Umbilical cord (tissue), 2 donors: ENCODE data around the gene HOXD12. TPM values are rescaled to one million over a fixed set of nuclear protein-coding genes. Genes with fewer than 3 reads are reported as not detected.

Experiments used
- DNase-seq: peaks from one replicate; pipeline ENCODE4 v3.0.0-alpha.2; 2015; ENCODE audit warnings: low spot score
- total RNA-seq: library from RNA; depleted of rRNA; stranded (reverse); fragments of >200 nt; gene quantifications from one replicate; pipeline ENCODE4 v1.2.3, GENCODE V29; 2014; ENCODE audit warnings: low replicate concordance; ENCODE audit not compliant: insufficient read depth

Gene HOXD12
- total RNA-seq, 1 donor from 2014 or later, result 1.9 TPM

- DNase-seq, result no peak
Observed at GRCh38 chr2:176130957-176131847, 31.6 kb downstream of the HOXD12 start.

- no peak for DNase-seq
Observed at GRCh38 chr2:176131848-176132158, 32.2 kb downstream of the HOXD12 start.

GRCh38 chr2:176132205-176133171 is 32.9 kb downstream of the HOXD12 start:
- peak; percentile 61 for DNase-seq

GRCh38 chr2:176133389-176133788 is 33.8 kb downstream of the HOXD12 start:
- DNase-seq, result peak; percentile 55

GRCh38 chr2:176134035-176134434 is 34.4 kb downstream of the HOXD12 start:
- no peak for DNase-seq

- DNase-seq, result no peak
Observed at GRCh38 chr2:176135035-176135440, 35.4 kb downstream of the HOXD12 start.

- peak; percentile 45 for DNase-seq
Observed at GRCh38 chr2:176136374-176137251, 37.0 kb downstream of the HOXD12 start.

GRCh38 chr2:176137252-176137580 is 37.6 kb downstream of the HOXD12 start:
- no peak for DNase-seq

- no peak for DNase-seq
Observed at GRCh38 chr2:176137906-176138305, 38.3 kb downstream of the HOXD12 start.

GRCh38 chr2:176138526-176138922 is 38.9 kb downstream of the HOXD12 start:
- DNase-seq, result no peak

- no peak for DNase-seq
Observed at GRCh38 chr2:176138923-176139660, 39.5 kb downstream of the HOXD12 start.

GRCh38 chr2:176139661-176140512 is 40.3 kb downstream of the HOXD12 start:
- no peak for DNase-seq

GRCh38 chr2:176140513-176141317 is 41.1 kb downstream of the HOXD12 start:
- DNase-seq, result peak; percentile 80

GRCh38 chr2:176142281-176142680 is 42.7 kb downstream of the HOXD12 start:
- DNase-seq, result no peak

- DNase-seq, result no peak
Observed at GRCh38 chr2:176145085-176145969, 45.7 kb downstream of the HOXD12 start.

- DNase-seq, result no peak
Observed at GRCh38 chr2:176146101-176146500, 46.5 kb downstream of the HOXD12 start.

GRCh38 chr2:176146645-176147044 is 47.0 kb downstream of the HOXD12 start:
- DNase-seq, result no peak

- no peak for DNase-seq
Observed at GRCh38 chr2:176147210-176147799, 47.7 kb downstream of the HOXD12 start.
